HEK293 (cell line): ENCODE results near the gene NME8.

Experiments used
- AEBP2 ChIP-seq: fragments of 450-650 bp; formaldehyde crosslinking; IDR thresholded peaks from 2 replicates; pipeline ENCODE4 v1.5.1; 2016; ENCODE audit warnings: missing biosample characterization, missing genetic modification characterization, borderline replicate concordance
- FEZF1 ChIP-seq: fragments of 450-650 bp; formaldehyde crosslinking; IDR thresholded peaks from 2 replicates; pipeline ENCODE4 v1.5.1; 2016; ENCODE audit warnings: missing biosample characterization, missing genetic modification characterization
- HOXC10 ChIP-seq: sonication (generic); formaldehyde crosslinking; IDR thresholded peaks from 2 replicates; pipeline ENCODE4 v1.8.1; 2023; ENCODE audit warnings: mild to moderate bottlenecking, missing genetic modification reagents
- IKZF3 ChIP-seq: fragments of 450-650 bp; IDR thresholded peaks from 2 replicates; pipeline ENCODE4 v1.5.0; 2018; ENCODE audit warnings: missing biosample characterization, mild to moderate bottlenecking, missing genetic modification characterization, moderate library complexity
- KLF9 ChIP-seq: fragments of 450-650 bp; formaldehyde crosslinking; IDR thresholded peaks from 2 replicates; pipeline ENCODE4 v1.5.1; 2016; ENCODE audit warnings: missing biosample characterization, missing genetic modification characterization, low read depth
- MYNN ChIP-seq: fragments of 450-650 bp; formaldehyde crosslinking; IDR thresholded peaks from 2 replicates; pipeline ENCODE4 v1.5.1; 2016; ENCODE audit warnings: missing biosample characterization, missing genetic modification characterization, borderline replicate concordance
- OSR2 ChIP-seq: fragments of 450-650 bp; formaldehyde crosslinking; IDR thresholded peaks from 2 replicates; pipeline ENCODE4 v1.5.1; 2016; ENCODE audit warnings: missing biosample characterization, missing genetic modification characterization
- PRDM10 ChIP-seq: fragments of 450-650 bp; formaldehyde crosslinking; IDR thresholded peaks from 2 replicates; pipeline ENCODE4 v1.5.1; 2016; ENCODE audit warnings: missing biosample characterization, missing genetic modification characterization
- ZBTB10 ChIP-seq: fragments of 450-650 bp; formaldehyde crosslinking; IDR thresholded peaks from 2 replicates; pipeline ENCODE4 v1.5.1; 2016; ENCODE audit warnings: missing biosample characterization, missing genetic modification characterization
- ZBTB20 ChIP-seq: fragments of 450-650 bp; formaldehyde crosslinking; IDR thresholded peaks from 2 replicates; pipeline ENCODE4 v1.5.1; 2016; ENCODE audit warnings: missing biosample characterization, missing genetic modification characterization
- ZEB2 ChIP-seq: fragments of 450-650 bp; formaldehyde crosslinking; IDR thresholded peaks from 2 replicates; pipeline ENCODE4 v1.5.1; 2016; ENCODE audit warnings: missing biosample characterization, missing genetic modification characterization
- ZFP37 ChIP-seq: fragments of 450-650 bp; formaldehyde crosslinking; IDR thresholded peaks from 2 replicates; pipeline ENCODE4 v1.5.1; 2016; ENCODE audit warnings: missing biosample characterization, missing genetic modification characterization
- ZNF10 ChIP-seq: fragments of 450-650 bp; formaldehyde crosslinking; IDR thresholded peaks from 2 replicates; pipeline ENCODE4 v1.5.1; 2017; ENCODE audit warnings: missing biosample characterization, missing genetic modification characterization
- ZNF175 ChIP-seq: fragments of 450-650 bp; formaldehyde crosslinking; IDR thresholded peaks from 2 replicates; pipeline ENCODE4 v1.5.1; 2016; ENCODE audit warnings: missing biosample characterization, missing genetic modification characterization
- ZNF214 ChIP-seq: fragments of 450-650 bp; formaldehyde crosslinking; IDR thresholded peaks from 2 replicates; pipeline ENCODE4 v1.5.1; 2017; ENCODE audit warnings: missing biosample characterization, mild to moderate bottlenecking, missing genetic modification characterization, borderline replicate concordance
- ZNF302 ChIP-seq: fragments of 450-650 bp; formaldehyde crosslinking; IDR thresholded peaks from 2 replicates; pipeline ENCODE4 v1.5.1; 2016; ENCODE audit warnings: missing biosample characterization, missing genetic modification characterization, low read depth
- ZNF341 ChIP-seq: fragments of 450-650 bp; formaldehyde crosslinking; IDR thresholded peaks from 2 replicates; pipeline ENCODE4; 2016; ENCODE audit warnings: low read depth, missing biosample characterization, missing genetic modification characterization
- ZNF37A ChIP-seq: fragments of 450-650 bp; IDR thresholded peaks from 2 replicates; pipeline ENCODE4 v1.5.1; 2018; ENCODE audit warnings: missing biosample characterization, missing genetic modification characterization
- ZNF48 ChIP-seq: fragments of 450-650 bp; formaldehyde crosslinking; IDR thresholded peaks from 2 replicates; pipeline ENCODE4 v1.5.1; 2016; ENCODE audit warnings: missing biosample characterization, missing genetic modification characterization
- ZNF629 ChIP-seq: fragments of 450-650 bp; formaldehyde crosslinking; IDR thresholded peaks from 2 replicates; pipeline ENCODE4 v1.5.1; 2017; ENCODE audit warnings: missing biosample characterization, missing genetic modification characterization
- ZNF654 ChIP-seq: fragments of 450-650 bp; formaldehyde crosslinking; IDR thresholded peaks from 2 replicates; pipeline ENCODE4 v1.5.1; 2016; ENCODE audit warnings: low read depth, missing biosample characterization, missing genetic modification characterization
- ZNF76 ChIP-seq: fragments of 450-650 bp; formaldehyde crosslinking; IDR thresholded peaks from 2 replicates; pipeline ENCODE4; 2016; ENCODE audit warnings: low read depth, missing biosample characterization, missing genetic modification characterization, borderline replicate concordance
- ZNF768 ChIP-seq: fragments of 450-650 bp; formaldehyde crosslinking; IDR thresholded peaks from 2 replicates; pipeline ENCODE4 v1.5.1; 2018; ENCODE audit warnings: missing biosample characterization, mild to moderate bottlenecking, missing genetic modification characterization
- ZSCAN30 ChIP-seq: fragments of 450-650 bp; IDR thresholded peaks from 2 replicates; pipeline ENCODE4 v1.5.1; 2018; ENCODE audit warnings: missing biosample characterization, mild to moderate bottlenecking, missing genetic modification characterization, moderate library complexity
- TF ChIP-seq, protein P1 (sequence below): fragments of 450-650 bp; formaldehyde crosslinking; IDR thresholded peaks from 2 replicates; pipeline ENCODE4 v1.5.1; 2016; ENCODE audit warnings: missing biosample characterization, missing genetic modification characterization
- TF ChIP-seq, protein P2 (sequence below): fragments of 450-650 bp; formaldehyde crosslinking; IDR thresholded peaks from 2 replicates; pipeline ENCODE4 v1.5.1; 2016; ENCODE audit warnings: missing biosample characterization, missing genetic modification characterization

Gene NME8

DNA sequence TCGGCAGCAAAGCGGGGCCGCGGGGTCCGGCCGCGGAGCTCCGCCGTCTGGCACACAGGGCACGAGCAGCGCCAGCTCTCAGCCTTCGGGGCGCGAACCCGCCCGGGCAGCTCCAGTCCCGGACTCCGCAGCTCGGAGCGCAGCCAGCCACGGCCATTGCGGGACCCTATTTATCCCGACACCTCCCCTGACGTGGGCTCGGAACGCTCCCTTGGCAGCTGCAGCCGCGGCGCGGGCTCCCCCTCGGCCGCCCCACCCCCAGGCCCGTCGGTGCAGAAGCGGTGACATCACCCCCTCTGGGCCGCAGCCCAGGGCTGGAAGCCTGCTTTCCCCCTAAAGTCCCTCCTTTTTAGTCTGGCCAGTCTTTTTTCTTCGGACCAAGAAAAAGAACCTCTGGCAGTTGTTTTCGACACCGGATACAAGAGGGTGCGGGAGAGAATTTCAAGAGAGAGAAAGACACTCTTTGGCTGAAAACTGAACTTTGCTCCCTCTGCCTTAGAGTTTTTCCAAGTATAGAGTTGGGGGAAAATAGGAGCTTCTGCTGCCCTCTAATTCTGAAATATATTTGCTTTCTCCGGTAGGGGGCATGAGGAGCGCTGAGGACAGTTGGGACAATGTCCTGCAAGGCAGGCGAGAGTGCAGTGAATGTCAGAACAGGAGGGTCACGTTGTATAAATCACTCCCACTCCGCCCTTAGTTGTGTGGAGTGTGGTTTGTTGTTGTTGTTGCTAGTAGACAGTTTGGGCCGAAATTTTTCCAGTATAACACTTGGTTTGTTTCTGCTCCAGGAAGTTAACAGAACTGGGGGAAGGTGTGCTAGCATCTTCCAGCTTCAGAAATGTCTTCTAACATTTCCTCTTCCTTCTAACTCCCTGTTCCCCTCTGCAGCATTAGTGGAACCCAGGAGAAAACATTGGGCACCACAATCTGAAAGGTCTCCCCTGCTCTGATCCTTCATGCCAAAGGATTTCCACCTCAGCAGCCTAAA, 68.6 kb downstream of the NME8 start, which contains the start of gene SFRP4 (continued):
- peak; percentile 22; the same call in 1 of the 2 replicates for TF ChIP-seq ZBTB10 (tag by site-specific recombination)
- no peak for TF ChIP-seq ZNF37A (tag by site-specific recombination)
- no peak for TF ChIP-seq ZNF48 (tag by site-specific recombination)
- no peak for TF ChIP-seq ZNF10 (tag by site-specific recombination)
- TF ChIP-seq HOXC10 (CRISPR knock-in tag), result no peak
- TF ChIP-seq ZNF654 (tag by site-specific recombination), result peak; percentile 31
- peak; percentile 62; the same call in 1 of the 2 replicates for TF ChIP-seq PRDM10
- TF ChIP-seq, protein P1, sequence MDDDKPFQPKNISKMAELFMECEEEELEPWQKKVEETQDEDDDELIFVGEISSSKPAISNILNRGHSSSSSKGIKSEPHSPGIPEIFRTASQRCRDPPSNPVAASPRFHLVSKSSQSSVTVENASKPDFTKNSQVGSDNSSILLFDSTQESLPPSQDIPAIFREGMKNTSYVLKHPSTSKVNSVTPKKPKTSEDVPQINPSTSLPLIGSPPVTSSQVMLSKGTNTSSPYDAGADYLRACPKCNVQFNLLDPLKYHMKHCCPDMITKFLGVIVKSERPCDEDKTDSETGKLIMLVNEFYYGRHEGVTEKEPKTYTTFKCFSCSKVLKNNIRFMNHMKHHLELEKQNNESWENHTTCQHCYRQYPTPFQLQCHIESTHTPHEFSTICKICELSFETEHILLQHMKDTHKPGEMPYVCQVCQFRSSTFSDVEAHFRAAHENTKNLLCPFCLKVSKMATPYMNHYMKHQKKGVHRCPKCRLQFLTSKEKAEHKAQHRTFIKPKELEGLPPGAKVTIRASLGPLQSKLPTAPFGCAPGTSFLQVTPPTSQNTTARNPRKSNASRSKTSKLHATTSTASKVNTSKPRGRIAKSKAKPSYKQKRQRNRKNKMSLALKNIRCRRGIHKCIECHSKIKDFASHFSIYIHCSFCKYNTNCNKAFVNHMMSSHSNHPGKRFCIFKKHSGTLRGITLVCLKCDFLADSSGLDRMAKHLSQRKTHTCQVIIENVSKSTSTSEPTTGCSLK, result no peak
- TF ChIP-seq FEZF1, result no peak
- peak; percentile 44; the same call in 1 of the 2 replicates for TF ChIP-seq ZNF629 (tag by site-specific recombination)
- TF ChIP-seq ZEB2, result peak; percentile 39; the same call in 1 of the 2 replicates
- no peak for TF ChIP-seq MYNN
- TF ChIP-seq ZFP37, result no peak
- 0 out of 2 replicates have a peak, but pooled peaks have one; percentile 17 for TF ChIP-seq ZSCAN30 (tag by site-specific recombination)
- peak; percentile 51 for TF ChIP-seq IKZF3
- TF ChIP-seq ZBTB20 (tag by site-specific recombination), result peak; percentile 23; the same call in 1 of the 2 replicates
- TF ChIP-seq AEBP2 (tag by site-specific recombination), result no peak
- TF ChIP-seq, protein P2, sequence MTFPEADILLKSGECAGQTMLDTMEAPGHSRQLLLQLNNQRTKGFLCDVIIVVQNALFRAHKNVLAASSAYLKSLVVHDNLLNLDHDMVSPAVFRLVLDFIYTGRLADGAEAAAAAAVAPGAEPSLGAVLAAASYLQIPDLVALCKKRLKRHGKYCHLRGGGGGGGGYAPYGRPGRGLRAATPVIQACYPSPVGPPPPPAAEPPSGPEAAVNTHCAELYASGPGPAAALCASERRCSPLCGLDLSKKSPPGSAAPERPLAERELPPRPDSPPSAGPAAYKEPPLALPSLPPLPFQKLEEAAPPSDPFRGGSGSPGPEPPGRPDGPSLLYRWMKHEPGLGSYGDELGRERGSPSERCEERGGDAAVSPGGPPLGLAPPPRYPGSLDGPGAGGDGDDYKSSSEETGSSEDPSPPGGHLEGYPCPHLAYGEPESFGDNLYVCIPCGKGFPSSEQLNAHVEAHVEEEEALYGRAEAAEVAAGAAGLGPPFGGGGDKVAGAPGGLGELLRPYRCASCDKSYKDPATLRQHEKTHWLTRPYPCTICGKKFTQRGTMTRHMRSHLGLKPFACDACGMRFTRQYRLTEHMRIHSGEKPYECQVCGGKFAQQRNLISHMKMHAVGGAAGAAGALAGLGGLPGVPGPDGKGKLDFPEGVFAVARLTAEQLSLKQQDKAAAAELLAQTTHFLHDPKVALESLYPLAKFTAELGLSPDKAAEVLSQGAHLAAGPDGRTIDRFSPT (tag by site-specific recombination), result peak; percentile 39; the same call in 1 of the 2 replicates
- peak; percentile 40; the same call in 1 of the 2 replicates for TF ChIP-seq ZNF341 (tag by site-specific recombination)
- no peak for TF ChIP-seq ZNF768 (tag by site-specific recombination)
- TF ChIP-seq OSR2 (tag by site-specific recombination), result no peak
- no peak for TF ChIP-seq ZNF175 (tag by site-specific recombination)
- no peak for TF ChIP-seq ZNF214 (tag by site-specific recombination)
- peak; percentile 41; the same call in 1 of the 2 replicates for TF ChIP-seq KLF9
- no peak for TF ChIP-seq ZNF302 (tag by site-specific recombination)
- TF ChIP-seq ZNF76 (tag by site-specific recombination), result 0 out of 2 replicates have a peak, but pooled peaks have one; percentile 24
